Gastrocnemius medialis (tissue), 4 donors: ENCODE results near the gene DOP1B.

Experiments used
- CTCF ChIP-seq, 5 experiments: fragments of 450-650 bp in 3 of 5; fragments of 200-600 bp in 2 of 5; sonication (generic) in 2 of 5; IDR thresholded peaks in 4 of 5; conservative IDR thresholded peaks in 1 of 5; 1 replicate in 4 of 5; 2 replicates in 1 of 5; pipeline ENCODE4 v1.5.1; 2016 to 2019; ENCODE audit warnings: antibody characterized with exemption in 5 of 5, mild to moderate bottlenecking in 3 of 5, moderate library complexity in 3 of 5
- POLR2A ChIP-seq, 2 donors: fragments of 450-650 bp; IDR thresholded peaks; one replicate each; pipeline ENCODE4 v1.6.1; 2017; ENCODE audit warnings: antibody characterized with exemption in 2 of 2, mild to moderate bottlenecking in 2 of 2, moderate library complexity in 2 of 2

GRCh38 chr21:36188081-36188681, 31.6 kb downstream of the DOP1B start:
- TF ChIP-seq CTCF (IDR thresholded peaks at IDR 0.05 in 4 of 5, conservative IDR thresholded peaks at IDR 0.05 in 1 of 5) (no peak), POLR2A (IDR thresholded peaks at IDR 0.05) (no peak)
